H1 (cell line): ENCODE results near the gene ZNF665. TPM values are rescaled to one million over a fixed set of nuclear protein-coding genes. Genes with fewer than 3 reads are reported as not detected.
"Not testable (repeated sequence)": the region's sequence is repeated elsewhere in the genome, so short reads cannot be mapped to it uniquely, and the experiment has no call there.

Experiments
- CTCF ChIA-PET: fragments of 300-600 bp; sonication (Branson Sonifier 250); formaldehyde crosslinking; loops from one replicate; lab custom pipeline; 2021; ENCODE audit not compliant: partially characterized antibody; lab: Charles Lee
- POLR2A ChIA-PET: fragments of 300-600 bp; sonication (Branson Sonifier 250); formaldehyde crosslinking; loops from one replicate; lab custom pipeline; 2021; ENCODE audit warnings: inconsistent platforms; ENCODE audit not compliant: partially characterized antibody; lab: Charles Lee
- DNase-seq, 2 experiments: peaks; one replicate each; pipeline versions ENCODE4 v3.0.0 to v3.0.0-alpha.2; 2010 to 2022; ENCODE audit warnings: low spot score in 2 of 2, low read depth in 1 of 2, mixed read lengths in 1 of 2
- FAIRE-seq: peaks from 2 replicates; lab custom pipeline; 2011; peaks lifted over from hg19 to GRCh38; lab: Jason Lieb, UNC
- H2AFZ ChIP-seq: 2 replicates; pipeline ENCODE4 v1.8.1; 2012; ENCODE audit warnings: low read length, inconsistent platforms
- H2AK5ac ChIP-seq: 2 replicates; pipeline ENCODE4 v1.6.1; 2013; ENCODE audit warnings: low read depth, low read length
- H2BK120ac ChIP-seq: replicated peaks from 2 replicates; pipeline ENCODE3; 2013; ENCODE audit warnings: low read depth, low read length, inconsistent platforms
- H2BK12ac ChIP-seq: 2 replicates; pipeline ENCODE4 v1.6.1; 2013; ENCODE audit warnings: low read depth, low read length
- H2BK15ac ChIP-seq: 2 replicates; pipeline ENCODE4 v1.6.1; 2013; ENCODE audit warnings: low read length
- H2BK20ac ChIP-seq: 2 replicates; pipeline ENCODE4 v1.6.1; 2013; ENCODE audit warnings: low read length
- H2BK5ac ChIP-seq: 2 replicates; pipeline ENCODE4 v1.6.1; 2013; ENCODE audit warnings: low read depth, low read length
- H3K14ac ChIP-seq: 2 replicates; pipeline ENCODE4 v1.6.1; 2013; ENCODE audit warnings: inconsistent platforms; ENCODE audit not compliant: insufficient read length
- H3K18ac ChIP-seq: 2 replicates; pipeline ENCODE4 v1.6.1; 2013; ENCODE audit warnings: low read length; ENCODE audit errors: extremely low read depth
- H3K23ac ChIP-seq: 2 replicates; pipeline ENCODE4 v1.6.1; 2013; ENCODE audit warnings: inconsistent platforms; ENCODE audit not compliant: insufficient read length
- H3K23me2 ChIP-seq: 2 replicates; pipeline ENCODE4 v1.6.1; 2013; ENCODE audit warnings: low read depth, low read length
- H3K27ac ChIP-seq: 2 replicates; pipeline ENCODE4 v1.6.1; 2011; ENCODE audit warnings: low read depth, low read length, inconsistent platforms
- H3K27me3 ChIP-seq, 4 experiments: replicated peaks in 1 of 4; 1 replicate in 1 of 4; 2 replicates in 3 of 4; pipeline versions ENCODE4 v1.6.1 to v1.8.1; 2011 to 2013; ENCODE audit warnings: low read length in 3 of 4, mild to moderate bottlenecking in 3 of 4, inconsistent platforms in 2 of 4, mixed read lengths in 2 of 4, moderate library complexity in 1 of 4; ENCODE audit not compliant: control insufficient read depth in 3 of 4, insufficient read depth in 3 of 4; ENCODE audit errors: extremely low read depth in 1 of 4
- H3K36me3 ChIP-seq, 4 experiments: 2 replicates each; pipeline versions ENCODE4 v1.6.1 to v1.8.1; 2011 to 2013; ENCODE audit warnings: mild to moderate bottlenecking in 4 of 4, low read length in 3 of 4, moderate library complexity in 2 of 4, control low read depth in 1 of 4, inconsistent platforms in 1 of 4; ENCODE audit not compliant: insufficient read depth in 4 of 4, control insufficient read depth in 2 of 4
- H3K4ac ChIP-seq: replicated peaks from 2 replicates; pipeline ENCODE3; 2013; ENCODE audit warnings: low read length, low read depth, mixed read lengths, inconsistent platforms; ENCODE audit not compliant: insufficient read length
- H3K4me1 ChIP-seq, 4 experiments: replicated peaks in 1 of 4; 1 replicate in 1 of 4; 2 replicates in 3 of 4; pipeline versions ENCODE4 v1.6.1 to v1.8.1; 2011 to 2013; ENCODE audit warnings: low read length in 3 of 4, inconsistent platforms in 2 of 4, mixed read lengths in 1 of 4; ENCODE audit not compliant: insufficient read depth in 4 of 4, control insufficient read depth in 3 of 4
- H3K4me2 ChIP-seq, 2 experiments: 2 replicates each; pipeline versions ENCODE4 v1.6.1 to v1.8.1; 2011 to 2013; ENCODE audit warnings: low read depth in 2 of 2, low read length in 2 of 2, control low read depth in 1 of 2, inconsistent platforms in 1 of 2, mild to moderate bottlenecking in 1 of 2; ENCODE audit not compliant: insufficient read depth in 1 of 2
- H3K4me3 ChIP-seq, 4 experiments: fragments of 200-600, 300-600 bp in 1 of 4; sonication (generic), shearing (Covaris generic), sonication (Bioruptor Twin) in 1 of 4; 2 replicates each; pipeline versions ENCODE4 v1.5.1 to v1.8.1; 2011 to 2016; ENCODE audit warnings: low read length in 4 of 4, low read depth in 3 of 4, control low read depth in 2 of 4, inconsistent platforms in 2 of 4, mild to moderate bottlenecking in 2 of 4, mixed read lengths in 1 of 4, moderate library complexity in 1 of 4; ENCODE audit not compliant: insufficient read depth in 2 of 4; ENCODE audit errors: extremely low read depth in 1 of 4
- H3K56ac ChIP-seq: replicated peaks from 2 replicates; pipeline ENCODE3; 2013; ENCODE audit warnings: low read depth, mild to moderate bottlenecking, mixed read lengths, low read length, inconsistent platforms; ENCODE audit not compliant: insufficient read length
- H3K79me1 ChIP-seq: 2 replicates; pipeline ENCODE4 v1.6.1; 2013; ENCODE audit warnings: low read depth, low read length, control low read depth
- H3K79me2 ChIP-seq, 2 experiments: 2 replicates each; pipeline versions ENCODE4 v1.6.1 to v1.8.1; 2012 to 2013; ENCODE audit warnings: low read length in 2 of 2, mild to moderate bottlenecking in 2 of 2, inconsistent platforms in 1 of 2; ENCODE audit not compliant: insufficient read depth in 2 of 2, control insufficient read depth in 1 of 2
- H3K9ac ChIP-seq, 4 experiments: replicated peaks in 1 of 4; 1 replicate in 1 of 4; 2 replicates in 3 of 4; pipeline versions ENCODE4 v1.6.1 to v1.8.1; 2011 to 2013; ENCODE audit warnings: low read depth in 3 of 4, low read length in 3 of 4, control low read depth in 2 of 4, mild to moderate bottlenecking in 2 of 4, moderate library complexity in 2 of 4, inconsistent platforms in 1 of 4; ENCODE audit errors: extremely low read depth in 1 of 4
- H3K9me3 ChIP-seq, 2 experiments: 2 replicates each; pipeline versions ENCODE4 v1.6.1 to v1.8.1; 2012 to 2013; ENCODE audit warnings: mild to moderate bottlenecking in 2 of 2, moderate library complexity in 2 of 2, control low read depth in 1 of 2, inconsistent platforms in 1 of 2, low read depth in 1 of 2, low read length in 1 of 2, mixed read lengths in 1 of 2; ENCODE audit not compliant: insufficient read depth in 2 of 2
- H4K20me1 ChIP-seq, 2 experiments: replicated peaks in 1 of 2; 2 replicates each; pipeline versions ENCODE3 to v1.8.1; 2011 to 2013; ENCODE audit warnings: inconsistent platforms in 2 of 2, low read length in 2 of 2, mild to moderate bottlenecking in 1 of 2; ENCODE audit not compliant: insufficient read depth in 2 of 2, control insufficient read depth in 1 of 2
- H4K5ac ChIP-seq: 2 replicates; pipeline ENCODE4 v1.6.1; 2013; ENCODE audit warnings: low read length, low read depth, mixed read lengths, inconsistent platforms; ENCODE audit not compliant: insufficient read length
- H4K8ac ChIP-seq: 2 replicates; pipeline ENCODE4 v1.8.0; 2013; ENCODE audit warnings: mild to moderate bottlenecking, moderate library complexity, low read length, inconsistent platforms; ENCODE audit not compliant: insufficient read depth; ENCODE audit errors: extremely low read depth
- H4K91ac ChIP-seq: replicated peaks from 2 replicates; pipeline ENCODE3; 2013; ENCODE audit warnings: low read length, mixed read lengths, inconsistent platforms; ENCODE audit not compliant: insufficient read length
- WGBS, 2 experiments: shearing (Covaris generic) in 1 of 2; methylation state at CpG; one replicate each; pipeline versions ENCODE4 v1.1.6 to v1.1.7; 2013 to 2015; ENCODE audit warnings: low lambda C conversion rate in 2 of 2, mixed read lengths in 2 of 2, inconsistent platforms in 1 of 2, low coverage in 1 of 2, missing lambda C conversion rate in 1 of 2; ENCODE audit not compliant: insufficient replicate concordance in 2 of 2, insufficient coverage in 1 of 2, insufficient read length in 1 of 2; ENCODE audit errors: extremely low coverage in 1 of 2, missing lambda C conversion rate in 1 of 2; 5-methylcytosine and 5-hydroxymethylcytosine counted together
- polyA plus RNA-seq, 7 experiments: library from polyadenylated mRNA; depleted of rRNA in 3 of 7; stranded (reverse) in 5 of 7; unstranded in 2 of 7; fragments of >200 nt in 5 of 7; fragments of 200-250 nt in 2 of 7; gene quantifications; 1 replicate in 5 of 7; 2 replicates in 1 of 7; 4 replicates in 1 of 7; pipeline versions ENCODE4 v1.2.1 to v1.2.3, GENCODE V29; 2011 to 2013; ENCODE audit warnings: missing spikeins in 2 of 7, mixed read lengths in 2 of 7
- total RNA-seq: library from RNA; stranded (reverse); fragmentation: NEBNext Ultra II Directional; extraction: Animal tissue kit (Norgen Biotek cat#: 25700); gene quantifications from 2 replicates; pipeline ENCODE4 v1.2.1, GENCODE V29; 2021

The ZNF665 gene
- total and polyA plus RNA-seq, 2 of the 8 experiments (the other 6 are each of a cell fraction or from before 2014, with no cell fraction given), result 2.4 to 6.4 TPM

GRCh38 chr19:53126733-53127526, 66.2 kb downstream of the ZNF665 start:
- H3K4me1 ChIP-seq, H3K79me2 ChIP-seq, H3K9ac ChIP-seq, H4K5ac ChIP-seq, H3K79me1 ChIP-seq, H3K9me3 ChIP-seq, H2AFZ ChIP-seq, H3K4me2 ChIP-seq, H2BK12ac ChIP-seq, H3K18ac ChIP-seq, H3K14ac ChIP-seq, H2AK5ac ChIP-seq, H4K20me1 ChIP-seq, H3K27ac ChIP-seq, H3K36me3 ChIP-seq, DNase-seq, H2BK120ac ChIP-seq, H3K23ac ChIP-seq, H3K27me3 ChIP-seq, H4K8ac ChIP-seq, H4K91ac ChIP-seq, H2BK20ac ChIP-seq, H3K4ac ChIP-seq, H2BK15ac ChIP-seq, H3K4me3 ChIP-seq, H3K56ac ChIP-seq, CTCF ChIA-PET, H3K23me2 ChIP-seq, H2BK5ac ChIP-seq: not testable (repeated sequence)
- peak; percentile 58 for FAIRE-seq
- WGBS, 2 experiments, result 91% methylated on average over 8 of the region's 15 CpGs; no CpG with 5 or more reads in 1 of the 2 experiments
- POLR2A ChIA-PET, result interaction anchor here (0.6 kb wide), 1 partner anchor 247 kb away, joined by 3 read pairs; no protein-coding TSS in a partner anchor
